PC-9 (cell line): ENCODE results near the gene RTP2. TPM values are rescaled to one million over a fixed set of nuclear protein-coding genes. Genes with fewer than 3 reads are reported as not detected.

Source experiments
- BruUV-seq: library from RNA; stranded (reverse); fragments of 400-500 nt; replicated peaks from 2 replicates; lab custom pipeline; 2021; lab: Mats Ljungman, UMichigan
- CTCF ChIA-PET: fragments of 300-600 bp; sonication (Branson Sonifier 250); formaldehyde crosslinking; loops from one replicate; lab custom pipeline; 2022; ENCODE audit warnings: antibody characterized with exemption; lab: Charles Lee
- POLR2A ChIA-PET: fragments of 300-600 bp; sonication (Branson Sonifier 250); formaldehyde crosslinking; loops from one replicate; lab custom pipeline; 2022; ENCODE audit warnings: antibody characterized with exemption; ENCODE audit not compliant: unreplicated experiment; lab: Charles Lee
- DNase-seq, 2 experiments: peaks; one replicate each; pipeline versions ENCODE4 v3.0.0 to v3.0.0-alpha.2; 2015 to 2022; ENCODE audit warnings: mixed read lengths in 1 of 2
- H2AFZ ChIP-seq: fragments of 200-600 bp; sonication (generic); 2 replicates; pipeline ENCODE4 v1.8.1; 2017; ENCODE audit warnings: antibody characterized with exemption
- H3F3A ChIP-seq: fragments of 200-600 bp; sonication (generic); 2 replicates; pipeline ENCODE4 v1.8.1; 2017; ENCODE audit warnings: antibody characterized with exemption, mild to moderate bottlenecking, low read depth; ENCODE audit not compliant: insufficient read depth
- H3K27ac ChIP-seq: fragments of 200-600 bp; sonication (generic); 2 replicates; pipeline ENCODE4 v1.6.1; 2016; ENCODE audit warnings: mixed run types
- H3K27me3 ChIP-seq: fragments of 200-600 bp; sonication (generic); 2 replicates; pipeline ENCODE4 v1.6.1; 2016; ENCODE audit warnings: low read depth, mixed run types; ENCODE audit not compliant: insufficient read depth
- H3K36me3 ChIP-seq: fragments of 200-600 bp; sonication (generic); 2 replicates; pipeline ENCODE4 v1.6.1; 2016; ENCODE audit warnings: low read depth, mixed run types
- H3K4me1 ChIP-seq: fragments of 200-600 bp; sonication (generic); replicated peaks from 2 replicates; pipeline ENCODE4 v1.6.1; 2016; ENCODE audit warnings: mixed run types; ENCODE audit not compliant: insufficient read depth
- H3K4me2 ChIP-seq: fragments of 200-600 bp; sonication (generic); 2 replicates; pipeline ENCODE4 v1.6.1; 2017; ENCODE audit warnings: mixed run types
- H3K4me3 ChIP-seq: fragments of 200-600 bp; sonication (generic); 2 replicates; pipeline ENCODE4 v1.6.1; 2016; ENCODE audit warnings: mixed run types
- H3K79me2 ChIP-seq: fragments of 200-600 bp; sonication (generic); 2 replicates; pipeline ENCODE4 v1.6.1; 2017; ENCODE audit warnings: low read depth, mixed run types
- H3K9me2 ChIP-seq: fragments of 200-600 bp; sonication (generic); 2 replicates; pipeline ENCODE4 v1.8.1; 2017; ENCODE audit warnings: mild to moderate bottlenecking; ENCODE audit not compliant: insufficient read depth
- H3K9me3 ChIP-seq: fragments of 200-600 bp; sonication (generic); 2 replicates; pipeline ENCODE4 v1.8.1; 2016; ENCODE audit warnings: low read depth; ENCODE audit not compliant: insufficient read depth
- H4K20me1 ChIP-seq: fragments of 200-600 bp; sonication (generic); 2 replicates; pipeline ENCODE4 v1.8.1; 2017; ENCODE audit not compliant: insufficient read depth
- CTCF ChIP-seq: fragments of 200-600 bp; sonication (generic); conservative IDR thresholded peaks from 2 replicates; pipeline ENCODE4 v1.6.1; 2017; ENCODE audit warnings: mixed run types, antibody characterized with exemption, mild to moderate bottlenecking, moderate library complexity
- EZH2 ChIP-seq: fragments of 200-600 bp; sonication (generic); IDR thresholded peaks from 2 replicates; pipeline ENCODE4 v1.8.0; 2017; ENCODE audit warnings: antibody characterized with exemption, low read depth
- intact Hi-C: fragments of 100-400 bp; cut with micrococcal nuclease; formaldehyde crosslinking; loops from one replicate; pipeline ENCODE4 v1.10.0; 2022; ENCODE audit not compliant: unreplicated experiment
- total RNA-seq: library from RNA; stranded (reverse); gene quantifications from 2 replicates; pipeline ENCODE4 v1.2.3, GENCODE V29; 2021

The RTP2 gene
- total RNA-seq, 1 experiment from 2014 or later: not detected

GRCh38 chr3:187739094-187739560, 36.8 kb upstream of the RTP2 start:
- POLR2A ChIA-PET: interaction anchor here (0.7 kb wide), 2 partner anchors 177 to 1513 kb away, joined by 3 read pairs; no protein-coding TSS in a partner anchor
- CTCF ChIA-PET: interaction anchor here (0.6 to 4.6 kb wide), 11 partner anchors 59 to 1585 kb away, joined by 3 to 129 read pairs (median 4); no protein-coding TSS in a partner anchor
- Histone ChIP-seq H3K4me2 (peak overlapping the region; percentile 99), H3F3A (peaks cover 21% of the 10 kb centered on the region; the same call in 1 of the 2 replicates), H3K4me3 (peak overlapping the region; percentile 53; the same call in 1 of the 2 replicates), H3K36me3 (peaks cover 26% of the 10 kb centered on the region), H3K9me3 (no peaks in the 10 kb centered on the region), H4K20me1 (peaks cover 50% of the 10 kb centered on the region), H3K27ac (no peak overlapping the region), H3K4me1 (peaks cover 55% of the 10 kb centered on the region), H3K79me2 (peaks cover 100% of the 10 kb centered on the region), H3K9me2 (no peaks in the 10 kb centered on the region), H2AFZ (no peak overlapping the region), H3K27me3 (no peaks in the 10 kb centered on the region)
- no peak for TF ChIP-seq EZH2
- peak; percentile 32; the same call in 1 of the 2 replicates for TF ChIP-seq CTCF
- intact Hi-C loops: loop anchor here (2.0 to 10.0 kb wide), 5 partner anchors 942 to 1586 kb away; no protein-coding TSS in a partner anchor
- no TSS peak for BruUV-seq
- no peak for DNase-seq

GRCh38 chr3:187738331-187739093, 36.2 kb upstream of the RTP2 start:
- no peaks in the 10 kb centered on the region for H3K27me3 ChIP-seq
- 0 out of 2 replicates have a peak overlapping the region, but pooled peaks have one; percentile 3 for H3K27ac ChIP-seq
- H2AFZ ChIP-seq: peak overlapping the region; percentile 46; the same call in 1 of the 2 replicates
- peak overlapping the region; percentile 99 for H3K4me2 ChIP-seq
- intact Hi-C loops: loop anchor here (1.0 to 10.0 kb wide), 6 partner anchors 942 to 1586 kb away; no protein-coding TSS in a partner anchor
- peaks cover 32% of the 10 kb centered on the region for H3K36me3 ChIP-seq
- H3F3A ChIP-seq: peaks cover 21% of the 10 kb centered on the region; the same call in 1 of the 2 replicates
- peak; percentile 85 for TF ChIP-seq CTCF
- no peak for TF ChIP-seq EZH2
- peaks cover 55% of the 10 kb centered on the region for H3K4me1 ChIP-seq
- POLR2A ChIA-PET: interaction anchor here (0.7 kb wide), 2 partner anchors 177 to 1513 kb away, joined by 3 read pairs; no protein-coding TSS in a partner anchor
- CTCF ChIA-PET: interaction anchor here (0.5 to 4.6 kb wide), 15 partner anchors 11 to 1586 kb away, joined by 3 to 129 read pairs (median 4); no protein-coding TSS in a partner anchor
- H3K79me2 ChIP-seq: peaks cover 100% of the 10 kb centered on the region
- H3K4me3 ChIP-seq: peak overlapping the region; percentile 53
- TSS peak; percentile 64 for BruUV-seq
- H3K9me3 ChIP-seq: no peaks in the 10 kb centered on the region
- H4K20me1 ChIP-seq: peaks cover 50% of the 10 kb centered on the region
- DNase-seq: peak; percentile 82 to 87
- H3K9me2 ChIP-seq: no peaks in the 10 kb centered on the region

GRCh38 chr3:187738071-187738330, 35.6 kb upstream of the RTP2 start:
- Histone ChIP-seq H3F3A (peaks cover 21% of the 10 kb centered on the region; the same call in 1 of the 2 replicates), H3K4me2 (peak overlapping the region; percentile 99), H3K27me3 (no peaks in the 10 kb centered on the region), H3K4me3 (peak overlapping the region; percentile 53), H3K9me2 (no peaks in the 10 kb centered on the region), H3K27ac (no peak overlapping the region), H4K20me1 (peaks cover 50% of the 10 kb centered on the region), H3K36me3 (peaks cover 37% of the 10 kb centered on the region), H3K4me1 (peaks cover 53% of the 10 kb centered on the region), H3K9me3 (no peaks in the 10 kb centered on the region), H3K79me2 (peaks cover 100% of the 10 kb centered on the region), H2AFZ (no peak overlapping the region)
- ChIA-PET CTCF (interaction anchor here (0.6 to 4.6 kb wide), 10 partner anchors 12 to 1495 kb away, joined by 3 to 129 read pairs (median 3); no protein-coding TSS in a partner anchor), POLR2A (interaction anchor here (0.6 to 0.7 kb wide), 2 partner anchors 9 to 602 kb away, joined by 3 to 7 read pairs; no protein-coding TSS in a partner anchor)
- intact Hi-C loops: loop anchor here (1.0 to 10.0 kb wide), 6 partner anchors 943 to 1587 kb away; no protein-coding TSS in a partner anchor
- DNase-seq: no peak
- TF ChIP-seq EZH2 (no peak), CTCF (no peak)
- no TSS peak for BruUV-seq
